SK-N-SH treated with all-trans-retinoic acid at 6 μM for 48 hours (cell line): ENCODE data around the gene SRBD1.

Experiments used
- CSRNP3 ChIP-seq: fragments of 250-450 bp; sonication (Bioruptor Pico); IDR thresholded peaks from 2 replicates; pipeline ENCODE4 v1.5.1; 2021; ENCODE audit warnings: mild to moderate bottlenecking, moderate library complexity
- TOX ChIP-seq: fragments of 250-450 bp; sonication (Bioruptor Pico); IDR thresholded peaks from 2 replicates; pipeline ENCODE4 v1.8.0; 2021; ENCODE audit warnings: mild to moderate bottlenecking, moderate library complexity, borderline replicate concordance

DNA sequence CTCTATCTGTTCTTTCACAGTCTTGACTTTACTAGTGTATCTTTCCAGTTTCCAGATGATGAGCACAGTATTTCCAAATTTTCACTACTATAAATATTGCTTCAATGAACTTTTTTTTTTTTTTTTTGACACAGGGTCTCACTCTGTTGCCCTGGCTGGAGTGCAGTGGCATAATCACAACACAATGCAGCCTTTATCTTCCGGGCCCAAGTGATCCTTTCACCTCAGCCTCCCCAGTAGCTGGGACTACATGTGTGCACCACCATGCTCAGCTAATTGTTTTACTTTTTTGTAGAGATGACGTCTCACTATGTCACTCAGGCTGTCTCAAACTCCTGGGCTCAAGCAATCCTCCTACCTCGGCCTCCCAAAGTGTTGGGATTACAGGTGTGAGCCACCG is 142.8 kb downstream of the SRBD1 start:
- TF ChIP-seq TOX, result no peak
- no peak for TF ChIP-seq CSRNP3 (CRISPR knock-in tag)
